NCI-H748 (cell line): ENCODE results near the gene ENO1.
"Not testable (repeated sequence)": the region's sequence is repeated elsewhere in the genome, so short reads cannot be mapped to it uniquely, and the experiment has no call there.

Experiments
- DNase-seq: peaks from one replicate; lab custom pipeline; 2025; ENCODE audit not compliant: unreplicated experiment; lab: John Stamatoyannopoulos, UW

The ENO1 gene

DNA sequence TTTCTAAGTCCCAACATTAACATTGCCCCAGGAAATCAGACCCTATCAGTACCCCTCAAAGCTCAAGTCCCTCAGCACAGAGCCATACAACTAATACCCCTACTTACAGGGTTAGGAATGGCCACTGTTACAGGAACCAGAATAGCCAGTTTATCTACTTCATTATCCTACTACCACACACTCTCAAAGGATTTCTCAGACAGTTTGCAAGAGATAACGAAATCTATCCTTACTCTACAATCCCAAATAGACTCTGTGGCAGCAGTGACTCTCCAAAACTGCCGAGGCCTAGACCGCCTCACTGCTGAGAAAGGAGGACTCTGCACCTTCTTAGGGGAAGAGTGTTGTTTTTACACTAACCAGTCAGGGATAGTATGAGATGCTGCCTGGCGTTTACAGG lies 19.0 kb upstream of the ENO1 start:
- DNase-seq, result not testable (repeated sequence)

GRCh38 chr1:8896775-8897174 lies 18.3 kb upstream of the ENO1 start:
- DNase-seq, result not testable (repeated sequence)

- no peak for DNase-seq
These were observed 13.5 kb upstream of the ENO1 start for GRCh38 chr1:8892026-8892425.

DNA sequence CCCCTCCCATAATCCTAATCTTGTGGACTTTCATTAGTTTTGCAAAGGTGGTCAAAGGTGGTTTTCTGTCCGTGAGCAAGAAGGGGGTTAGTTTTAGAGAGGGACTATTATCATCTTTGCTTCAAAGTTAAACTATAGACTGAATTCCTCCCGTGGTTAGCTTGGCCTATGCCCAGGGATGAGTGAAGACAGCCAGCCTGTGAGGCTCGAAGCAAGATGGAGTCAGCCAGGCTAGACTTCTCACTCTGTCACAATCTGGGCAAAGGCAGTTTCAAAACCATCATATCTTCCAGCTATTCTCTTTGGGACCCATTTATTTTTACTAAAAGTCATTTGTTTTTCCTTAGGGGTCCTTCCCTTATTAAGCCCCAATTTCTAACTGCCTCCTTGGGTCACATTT lies 12.9 kb upstream of the ENO1 start:
- no peak for DNase-seq

GRCh38 chr1:8889925-8890785 lies 11.7 kb upstream of the ENO1 start:
- no peak for DNase-seq

DNA sequence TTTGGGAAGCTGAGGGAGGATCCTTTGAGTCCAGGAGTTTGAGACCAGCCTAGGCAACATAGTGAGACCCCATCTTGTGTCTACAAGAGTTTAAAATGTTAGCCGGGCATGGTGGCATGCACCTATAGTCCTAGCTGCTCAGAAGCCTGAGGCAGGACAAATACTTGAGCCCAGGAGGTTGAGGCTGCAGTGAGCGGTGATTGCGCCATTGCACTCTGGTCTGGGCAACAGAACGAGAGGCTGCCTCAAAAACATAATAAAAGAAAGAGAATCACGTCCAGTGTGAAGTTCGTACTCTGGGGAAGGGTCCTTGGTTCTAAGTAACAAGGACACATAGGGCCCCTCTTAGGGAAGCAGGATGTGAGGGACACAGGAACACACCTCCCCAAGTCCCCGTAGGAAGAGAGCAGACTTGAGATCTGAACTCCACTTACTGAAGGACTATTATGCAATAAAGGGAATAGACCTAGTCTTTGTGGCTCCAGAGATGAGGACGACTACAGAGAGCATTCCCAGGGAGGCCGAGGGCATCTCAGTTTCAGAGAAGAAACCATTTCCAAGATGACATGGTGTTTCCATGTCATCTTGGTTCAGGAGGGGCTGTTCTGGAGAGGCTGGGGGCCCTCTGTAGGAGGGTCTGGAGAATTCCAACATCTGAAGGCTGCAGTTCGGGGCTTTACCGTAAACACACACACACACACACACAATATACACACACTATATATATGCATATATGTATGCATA lies 10.8 kb upstream of the ENO1 start:
- no peak for DNase-seq

DNA sequence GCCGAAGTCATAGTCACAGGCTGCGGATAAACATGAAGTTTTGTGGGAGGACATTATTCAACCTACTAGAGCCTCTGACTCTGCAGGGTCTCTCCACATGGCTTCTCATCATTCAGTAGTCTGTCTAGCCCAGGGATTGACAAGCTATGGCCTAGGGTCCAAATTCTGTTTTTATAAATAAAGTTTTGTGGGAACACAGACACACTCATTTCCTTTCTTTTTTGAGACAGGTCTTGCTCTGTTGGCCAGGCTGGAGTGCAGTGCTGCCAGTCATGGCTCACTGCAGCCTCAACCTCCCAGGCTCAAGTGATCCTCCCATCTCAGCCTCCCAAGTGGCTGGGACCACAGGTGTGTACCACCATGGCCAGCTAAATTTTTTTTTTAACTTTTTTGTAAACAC lies 8.1 kb upstream of the ENO1 start:
- no peak for DNase-seq

DNA sequence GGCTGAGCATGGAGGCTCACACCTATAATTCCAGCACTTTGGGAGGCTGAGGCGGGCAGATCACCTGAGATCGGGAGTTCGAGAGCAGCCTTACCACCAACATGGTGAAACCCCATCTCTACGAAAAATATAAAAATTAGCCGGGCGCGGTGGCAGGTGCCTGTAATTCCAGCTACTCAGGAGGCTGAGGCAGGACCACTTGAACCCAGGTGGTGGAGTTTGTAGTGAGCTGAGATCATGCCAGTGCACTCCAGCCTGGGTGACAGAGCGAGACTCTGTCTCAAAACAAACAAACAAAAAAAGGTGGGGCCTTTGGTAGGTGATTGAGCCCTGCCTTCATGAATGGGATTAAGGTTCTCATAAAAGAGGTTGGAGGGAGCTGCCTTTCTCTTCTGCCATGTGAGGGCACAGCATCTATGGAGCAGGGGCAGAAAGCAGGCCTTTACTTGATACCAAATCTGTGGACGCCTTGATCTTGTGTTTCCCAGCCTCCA lies 7.6 kb upstream of the ENO1 start:
- DNase-seq, result not testable (repeated sequence)

- DNase-seq, result not testable (repeated sequence)
These were observed 5.6 kb upstream of the ENO1 start for GRCh38 chr1:8884105-8884504.

DNA sequence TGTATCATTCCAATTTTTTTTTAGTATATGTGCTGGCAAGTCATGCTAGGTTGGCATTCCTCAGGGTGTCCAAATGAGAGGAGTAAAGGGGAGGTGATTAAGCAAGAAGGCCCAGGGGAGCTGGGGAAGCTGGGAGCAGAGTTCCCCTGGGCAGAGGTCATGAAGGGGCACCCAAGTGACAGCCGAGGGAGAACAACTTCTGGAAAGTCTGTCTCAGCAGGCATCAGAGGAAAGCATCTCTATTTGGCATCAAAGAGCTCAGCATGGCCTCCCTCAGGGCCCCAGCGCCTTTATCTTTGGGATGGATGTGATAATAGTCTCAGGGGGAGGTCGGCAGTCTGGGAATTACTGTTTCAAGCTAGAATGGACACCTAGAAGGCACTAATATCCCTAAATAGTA lies 5.0 kb upstream of the ENO1 start:
- DNase-seq, result no peak

DNA sequence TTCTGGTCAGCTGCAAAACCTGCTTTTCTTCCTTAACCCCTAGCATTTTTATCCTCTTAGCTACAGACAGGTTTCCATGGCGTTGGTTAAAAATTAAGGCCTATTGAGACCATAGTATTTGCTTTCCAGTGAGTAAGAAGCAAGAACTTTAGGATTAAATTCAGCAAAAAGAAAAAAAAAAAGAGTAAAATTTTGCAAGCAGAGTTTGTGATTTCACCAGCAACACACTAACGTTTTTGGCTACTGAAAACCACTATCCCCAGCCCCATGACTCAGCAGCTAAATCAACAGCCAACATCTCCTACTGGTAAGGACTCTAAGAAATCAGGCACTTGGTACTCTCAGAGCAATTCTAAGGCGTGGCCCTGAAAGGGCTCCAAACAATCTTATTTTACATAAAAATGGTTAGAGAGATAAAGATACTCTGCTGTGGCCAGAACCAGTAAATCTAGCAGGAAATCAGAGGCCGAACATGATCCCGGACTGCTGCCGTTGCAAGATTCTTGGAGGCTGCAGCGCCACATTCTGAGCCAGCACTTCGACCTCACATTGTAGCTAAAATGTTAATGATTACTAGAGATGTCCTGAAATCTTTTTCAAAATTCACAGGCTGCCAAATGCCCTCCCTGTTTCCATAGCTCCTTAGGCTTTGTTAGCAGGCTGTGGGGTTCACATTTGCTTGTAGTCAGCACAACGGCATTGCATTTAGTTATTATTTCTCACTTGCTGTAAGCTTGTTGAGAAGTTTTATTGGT lies 1.6 kb upstream of the ENO1 start:
- DNase-seq, result no peak

DNA sequence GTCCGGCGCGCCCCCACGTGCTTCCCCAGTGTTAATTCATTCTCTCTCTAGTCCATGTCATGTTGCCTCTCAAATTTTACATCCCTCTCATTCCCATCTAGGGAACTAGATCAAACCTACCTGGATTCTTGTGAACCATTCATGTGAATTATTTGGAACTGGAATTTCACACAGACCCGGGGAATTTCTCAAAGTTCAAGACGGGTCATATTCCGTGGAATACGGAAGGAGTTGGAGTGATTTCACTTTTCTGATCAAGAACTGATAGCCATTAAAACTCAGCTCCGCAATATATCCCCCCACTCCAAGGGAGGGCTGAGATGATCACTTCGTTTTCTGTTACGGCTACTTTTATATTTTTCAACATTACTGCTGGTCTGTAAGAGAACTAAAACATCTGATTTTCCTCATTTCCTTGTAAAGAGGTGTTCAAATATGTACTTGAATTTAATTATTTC lies 1.0 kb upstream of the ENO1 start:
- no peak for DNase-seq

DNA sequence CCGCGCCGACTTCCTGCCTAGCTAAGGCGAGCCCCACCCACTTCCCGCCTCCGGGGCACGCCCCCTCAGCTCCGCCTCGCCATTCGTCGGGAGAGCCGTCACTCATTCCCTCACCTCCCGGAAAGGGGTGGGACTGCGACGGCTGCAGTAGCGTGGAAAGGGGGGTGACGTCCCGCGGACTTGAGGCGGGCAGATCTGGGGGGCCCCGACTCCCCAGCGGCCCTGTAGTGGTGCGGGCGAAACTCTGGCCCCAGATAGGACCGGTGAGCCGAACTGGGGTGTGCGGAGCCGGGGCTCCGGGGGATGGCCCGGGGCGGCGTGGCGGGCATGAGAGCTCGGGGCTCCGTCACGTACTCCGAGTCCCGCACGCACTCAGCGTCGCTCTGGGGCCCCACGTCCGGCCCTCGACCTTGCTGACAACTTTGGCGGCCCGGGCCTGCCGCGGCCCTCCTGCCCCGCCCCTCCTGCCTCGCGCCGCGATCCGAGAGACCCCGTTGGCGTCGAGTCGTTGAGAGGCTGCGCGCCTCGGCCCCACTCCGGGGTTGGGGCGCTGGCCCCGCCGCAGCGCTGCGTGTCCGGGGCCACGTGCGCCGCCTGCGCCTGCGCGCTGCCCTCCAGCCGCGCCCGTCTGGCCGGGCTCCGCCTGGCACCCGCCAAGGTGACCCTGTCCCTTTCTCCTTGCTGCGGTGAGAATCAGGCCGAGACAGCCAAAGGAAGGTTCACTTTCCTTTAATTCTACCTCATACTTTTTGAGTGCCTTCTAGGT lies 395 bp upstream of the ENO1 start:
- peak; percentile 91 for DNase-seq

DNA sequence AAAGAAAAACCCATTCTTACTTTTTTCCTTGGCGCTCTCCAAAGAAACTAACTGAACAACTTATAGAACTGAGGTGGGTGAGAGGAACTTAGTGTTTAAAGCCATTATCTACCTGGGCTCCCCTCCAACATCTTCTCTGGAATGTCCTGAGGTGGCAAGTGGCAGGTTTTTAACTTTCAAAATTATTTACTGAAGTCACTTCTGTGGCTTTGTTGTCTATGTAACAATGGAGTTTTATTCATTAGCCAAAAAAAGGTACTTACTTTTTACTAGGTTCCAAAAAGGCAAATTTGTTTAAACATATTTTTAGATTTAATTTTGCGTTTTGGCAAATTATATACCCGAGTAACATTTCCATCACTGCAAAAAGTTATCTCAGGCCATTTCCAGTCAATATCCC lies 2.4 kb downstream of the ENO1 start:
- no peak for DNase-seq

DNA sequence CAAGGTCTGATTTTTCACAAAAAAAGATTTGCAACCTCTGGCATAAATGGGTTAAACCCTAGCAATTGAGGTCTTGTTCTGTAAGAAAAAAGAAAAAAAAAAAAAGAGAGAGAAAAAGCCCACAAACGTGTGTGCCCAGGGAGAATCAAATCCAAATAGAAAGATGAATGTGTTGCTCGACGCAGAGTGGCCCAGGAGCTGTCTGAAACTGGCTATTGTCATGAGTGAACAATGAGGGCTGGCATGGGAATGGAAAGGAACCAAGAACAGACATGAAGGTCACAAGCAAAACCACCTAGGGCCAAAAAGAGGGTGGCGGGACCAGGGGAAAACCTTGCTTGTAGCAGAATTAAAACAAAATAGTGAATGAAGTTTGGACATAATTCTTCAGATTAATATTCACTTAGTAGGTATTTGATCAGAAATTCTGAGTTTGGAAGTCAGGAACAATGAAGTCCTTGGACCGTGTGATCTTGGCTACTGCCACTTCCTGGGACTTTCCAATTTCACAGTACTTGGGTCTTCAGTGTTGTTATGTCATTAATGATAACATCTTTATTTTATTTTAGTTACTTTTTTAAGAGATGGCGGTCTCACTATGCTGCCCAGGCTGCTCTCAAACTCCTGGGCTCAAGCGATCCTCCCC lies 3.1 kb downstream of the ENO1 start:
- no peak for DNase-seq

DNA sequence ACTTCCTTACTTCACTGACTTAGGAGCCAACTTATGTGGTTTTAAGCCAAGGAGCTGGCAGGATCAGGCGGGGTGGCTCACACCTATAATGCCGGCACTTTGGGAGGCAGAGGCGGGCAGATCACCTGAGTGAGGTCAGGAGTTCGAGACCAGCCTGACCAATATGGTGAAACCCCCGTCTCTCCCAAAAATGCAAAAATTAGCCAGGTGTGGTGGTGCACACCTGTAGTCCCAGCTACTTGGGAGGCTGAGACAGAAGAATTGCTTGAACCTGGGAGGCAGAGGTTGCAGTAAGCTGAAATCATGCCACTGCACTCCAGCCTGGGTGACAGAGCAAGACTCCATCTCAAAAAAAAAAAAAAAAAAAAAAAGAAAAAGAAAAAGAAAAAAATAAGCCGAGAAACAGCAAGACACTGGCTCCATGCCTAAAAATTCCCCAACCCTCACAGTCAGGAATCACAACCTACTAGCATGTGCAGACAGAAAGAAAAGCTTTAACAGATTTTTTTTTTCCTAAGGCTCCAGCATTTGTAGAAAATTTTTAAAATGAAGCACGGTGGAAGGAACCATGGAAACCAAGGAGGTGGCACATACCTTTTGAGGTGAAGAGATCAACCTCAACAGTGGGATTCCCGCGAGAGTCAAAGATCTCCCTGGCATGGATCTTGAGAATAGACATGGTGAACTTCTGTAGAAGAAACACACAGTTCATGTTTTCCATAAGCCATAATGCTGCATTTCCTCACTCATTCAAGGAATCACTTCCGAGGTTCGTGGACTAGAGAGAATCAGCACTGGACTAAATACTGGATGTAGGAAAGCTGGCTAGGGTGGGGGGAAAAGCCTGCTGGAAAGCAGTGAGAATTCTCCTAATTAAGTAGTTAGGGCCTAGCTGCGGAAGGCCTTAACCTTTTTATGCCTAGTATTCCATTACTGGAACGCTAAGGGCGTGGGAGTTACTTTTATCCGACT lies 4.0 kb downstream of the ENO1 start:
- DNase-seq, result no peak

DNA sequence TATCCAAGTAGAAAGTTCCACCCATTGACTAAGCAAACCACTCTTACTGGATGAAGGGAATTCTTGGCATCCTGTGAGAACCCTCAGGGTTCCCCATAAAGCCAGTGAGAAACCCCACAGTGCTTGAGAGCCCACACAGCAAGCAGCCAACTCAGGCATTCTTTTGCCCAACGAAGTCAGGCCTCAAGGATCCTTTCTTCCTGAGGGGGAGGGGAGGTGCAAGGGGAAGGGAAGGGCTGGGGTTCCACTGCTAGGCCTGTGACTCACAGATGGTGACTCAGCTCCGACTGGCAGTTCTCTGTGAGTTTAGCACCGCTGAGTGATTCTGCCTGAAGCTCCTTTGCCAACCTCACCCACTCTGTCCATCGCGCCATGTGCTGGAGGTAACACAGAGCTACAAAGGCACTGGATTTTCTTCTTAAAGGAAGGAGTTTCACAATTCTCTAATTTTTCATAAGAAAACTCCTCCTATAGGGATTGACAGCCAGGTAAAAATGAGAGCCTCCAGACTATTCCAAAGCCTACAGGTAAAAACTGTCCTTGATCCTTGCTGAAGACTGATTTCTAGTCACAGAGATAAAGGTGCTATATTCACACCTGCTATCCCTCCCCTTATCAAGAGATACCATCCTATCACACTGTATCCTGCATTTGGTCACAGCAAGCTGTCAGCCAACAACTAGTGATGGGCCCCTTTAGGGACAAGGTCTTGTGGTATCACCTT lies 4.8 kb downstream of the ENO1 start:
- no peak for DNase-seq

DNA sequence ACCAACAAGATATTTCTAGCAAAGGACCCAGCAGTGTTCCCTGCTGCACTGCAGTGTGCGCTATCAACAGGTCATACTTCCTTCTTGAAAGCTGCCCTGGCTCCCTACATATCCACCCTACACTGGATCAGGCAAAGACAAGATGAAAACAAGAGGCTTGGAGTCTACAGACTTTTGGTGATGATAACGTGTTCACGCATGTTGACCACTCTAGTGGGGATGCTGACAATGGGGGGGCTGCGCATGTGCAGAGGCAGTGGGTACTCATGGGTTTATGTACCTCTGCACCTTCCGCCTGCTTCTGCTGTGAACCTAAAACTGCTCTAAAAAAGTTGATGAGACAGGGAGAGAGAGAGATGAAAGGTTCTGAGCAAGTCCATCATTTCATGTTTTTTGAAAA lies 5.5 kb downstream of the ENO1 start:
- no peak for DNase-seq
